GM08714 (cell line): ENCODE results near the gene KLF13.

ENCODE experiments used
- H3K4me3 ChIP-seq: fragments of 200-500 bp; sonication (Bioruptor generic); 2 replicates; pipeline ENCODE4 v1.5.1; 2014; ENCODE audit warnings: mild to moderate bottlenecking, low read length, inconsistent platforms
- ZNF274 ChIP-seq: IDR thresholded peaks from 2 replicates; pipeline ENCODE4 v1.6.1; 2012; ENCODE audit warnings: mild to moderate bottlenecking, low read depth, low read length

KLF13 gene

DNA sequence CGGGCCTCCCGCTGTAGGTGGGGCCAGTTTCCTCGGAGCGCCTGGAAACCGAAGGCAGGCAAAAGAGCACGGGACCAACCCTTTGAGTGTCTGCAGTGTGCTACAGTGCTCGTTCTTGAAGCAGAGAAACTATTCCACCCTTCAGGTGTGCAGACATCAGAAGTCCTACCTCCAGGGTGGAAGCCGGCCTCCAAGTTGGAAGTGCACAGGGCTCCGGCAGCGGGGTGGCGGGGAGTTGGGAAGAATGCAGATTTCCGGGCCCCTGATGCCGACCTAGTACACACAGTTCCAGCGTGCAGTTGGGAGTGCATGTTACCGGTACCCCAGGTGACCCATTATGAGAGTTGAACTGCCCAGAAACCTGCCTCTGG is 3.0 kb downstream of the KLF13 start:
- TF ChIP-seq ZNF274 = no peak
- H3K4me3 ChIP-seq = peak overlapping the region; percentile 85; the same call in 1 of the 2 replicates

DNA sequence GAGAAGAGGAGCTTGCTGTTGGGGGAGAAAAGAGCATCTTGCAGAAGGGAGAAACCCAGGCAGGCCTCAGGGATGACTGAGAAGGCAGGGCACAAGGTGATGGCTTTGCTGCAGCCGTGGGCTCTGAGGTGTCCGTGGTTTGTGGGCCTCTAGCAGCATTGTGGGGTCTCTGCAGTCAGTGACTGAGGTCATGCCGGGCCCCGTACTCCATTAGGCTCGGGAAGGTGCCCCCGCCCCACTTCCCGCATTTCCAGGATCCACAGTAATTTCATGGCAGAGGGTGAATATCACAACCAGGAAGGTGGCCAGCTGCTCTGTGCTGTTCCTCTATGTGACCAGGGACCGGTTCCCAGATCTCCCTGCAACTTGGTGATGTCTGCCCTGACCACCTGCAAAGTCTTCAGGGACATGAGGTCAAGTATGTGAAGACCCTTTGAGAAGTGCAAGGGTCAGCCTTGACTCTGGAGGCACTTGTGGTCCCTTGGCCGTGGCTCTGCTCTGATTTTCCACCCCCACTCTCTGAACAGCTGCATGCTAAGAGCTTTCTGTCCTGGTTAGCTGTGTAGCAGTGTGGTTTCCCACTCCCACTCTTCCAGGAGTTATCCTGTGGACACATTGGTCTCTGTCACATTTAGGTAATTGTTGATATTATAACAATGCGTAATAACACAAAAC is 3.6 kb downstream of the KLF13 start:
- H3K4me3 ChIP-seq = peak overlapping the region; percentile 85; the same call in 1 of the 2 replicates

DNA sequence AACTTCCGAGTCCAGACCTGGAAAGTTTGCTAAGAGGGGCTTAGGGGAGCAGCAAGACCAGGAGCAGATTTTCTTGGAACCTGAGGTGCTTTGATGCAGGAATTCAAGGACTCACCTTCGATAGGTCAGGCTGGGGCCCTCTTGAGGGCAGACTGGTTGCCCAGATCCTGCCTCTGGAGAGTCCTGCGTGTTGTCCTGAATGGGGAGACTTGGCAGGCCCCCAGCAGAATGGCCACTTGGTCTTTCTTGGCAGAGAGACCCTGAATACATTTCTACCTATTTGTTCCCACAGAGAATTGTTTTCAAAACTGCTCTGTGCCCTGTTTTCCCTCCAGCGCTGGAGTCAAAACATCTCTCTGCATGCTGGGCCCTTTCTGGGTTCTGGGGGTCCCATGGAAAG is 4.2 kb downstream of the KLF13 start:
- H3K4me3 ChIP-seq = no peak overlapping the region; the same call in 1 of the 2 replicates
- TF ChIP-seq ZNF274 = no peak

More for the DNA sequence above, 3.6 kb downstream of the KLF13 start:
- TF ChIP-seq ZNF274 = no peak

DNA sequence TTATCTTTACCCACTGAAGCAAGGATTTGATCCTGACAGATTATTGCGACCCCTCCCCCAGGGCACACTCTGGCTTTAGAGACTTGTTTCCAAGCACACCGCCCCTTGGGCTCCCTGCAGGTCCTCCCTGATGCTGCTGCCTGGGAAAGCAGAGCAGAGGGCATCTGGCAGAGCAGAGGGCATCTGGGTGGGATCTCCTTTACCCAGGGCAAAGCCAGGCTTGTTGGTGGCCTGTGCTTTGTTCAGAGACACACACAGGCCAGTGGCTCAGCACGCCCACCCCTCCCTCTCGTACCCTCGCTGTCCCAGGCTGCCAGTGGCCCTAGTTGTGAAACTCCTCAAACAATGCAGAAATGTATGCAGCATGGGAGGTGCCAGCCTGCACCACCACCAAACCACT is 4.8 kb downstream of the KLF13 start:
- no peak for TF ChIP-seq ZNF274
- H3K4me3 ChIP-seq = no peak overlapping the region

DNA sequence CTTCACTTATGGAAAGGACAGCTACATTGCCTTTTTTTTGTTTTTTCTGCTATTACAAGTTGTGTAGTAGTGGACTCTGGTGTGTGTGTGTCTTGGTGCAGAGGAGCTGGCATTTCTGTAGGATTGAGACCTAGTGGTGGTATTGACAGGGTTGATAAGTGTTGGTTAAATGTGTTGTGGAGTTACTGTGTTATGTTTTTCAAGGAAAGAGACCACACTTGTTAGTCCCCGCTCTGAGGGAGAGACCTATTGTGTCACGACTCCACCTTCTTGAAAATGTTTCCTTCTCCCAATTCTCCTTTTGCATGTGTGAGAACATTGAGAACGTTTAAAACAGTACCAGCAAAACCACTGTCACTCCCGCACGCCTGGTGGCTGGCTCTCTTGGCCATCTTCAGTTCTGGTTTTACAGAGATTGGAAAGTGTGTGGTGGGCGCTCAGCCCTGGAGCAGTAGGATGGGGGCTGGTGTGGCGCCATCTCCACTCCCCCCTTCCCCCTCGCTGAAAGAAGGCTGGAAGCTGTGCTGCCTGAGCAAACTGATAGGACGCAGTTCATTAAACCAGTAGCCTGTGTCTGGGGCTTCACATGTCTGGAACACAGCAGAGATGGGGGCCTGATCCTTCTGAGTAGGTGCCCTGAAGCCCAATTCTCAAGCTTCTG is 5.5 kb downstream of the KLF13 start:
- no peak for TF ChIP-seq ZNF274
- no peak overlapping the region; the same call in 1 of the 2 replicates for H3K4me3 ChIP-seq

DNA sequence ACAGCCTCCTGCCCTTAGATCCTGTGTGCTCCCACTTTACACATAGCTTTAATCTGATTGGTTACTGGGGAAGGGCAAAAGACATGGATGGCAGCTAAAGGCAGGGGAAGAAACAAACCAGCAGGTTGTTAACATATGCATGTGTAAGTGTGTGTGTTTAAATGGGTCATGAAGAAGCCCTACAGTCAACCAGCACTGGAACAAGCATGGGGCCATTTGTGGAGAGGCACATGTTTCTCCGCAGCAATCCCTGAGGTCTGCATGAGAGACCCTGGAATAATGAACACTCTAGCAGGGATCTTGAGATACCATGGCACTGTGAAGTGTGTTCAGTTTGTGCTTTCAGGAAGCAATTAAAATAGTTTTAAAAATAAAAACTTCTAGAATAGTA is 6.0 kb downstream of the KLF13 start:
- no peak for TF ChIP-seq ZNF274
- no peak overlapping the region for H3K4me3 ChIP-seq

DNA sequence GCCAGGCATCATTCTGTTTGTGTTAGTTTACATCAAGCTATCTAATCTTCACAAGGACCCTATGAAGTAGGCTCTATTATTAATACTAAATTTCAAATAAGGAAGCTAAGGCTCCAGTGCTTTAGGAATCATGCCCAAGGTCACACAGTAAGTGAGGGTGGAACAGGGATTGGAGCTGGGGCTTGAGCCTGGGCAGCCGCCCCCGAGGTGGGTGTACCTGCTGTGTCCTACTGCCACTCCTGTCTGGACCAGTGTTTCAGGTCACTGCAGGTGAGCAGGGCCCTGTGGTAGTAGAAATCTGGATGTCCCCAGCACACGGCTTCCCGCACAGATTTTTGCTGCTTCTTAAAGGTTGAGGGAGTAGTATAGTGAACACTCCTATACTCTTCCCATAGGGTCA is 6.5 kb downstream of the KLF13 start:
- no peak for TF ChIP-seq ZNF274
- H3K4me3 ChIP-seq = no peak overlapping the region

DNA sequence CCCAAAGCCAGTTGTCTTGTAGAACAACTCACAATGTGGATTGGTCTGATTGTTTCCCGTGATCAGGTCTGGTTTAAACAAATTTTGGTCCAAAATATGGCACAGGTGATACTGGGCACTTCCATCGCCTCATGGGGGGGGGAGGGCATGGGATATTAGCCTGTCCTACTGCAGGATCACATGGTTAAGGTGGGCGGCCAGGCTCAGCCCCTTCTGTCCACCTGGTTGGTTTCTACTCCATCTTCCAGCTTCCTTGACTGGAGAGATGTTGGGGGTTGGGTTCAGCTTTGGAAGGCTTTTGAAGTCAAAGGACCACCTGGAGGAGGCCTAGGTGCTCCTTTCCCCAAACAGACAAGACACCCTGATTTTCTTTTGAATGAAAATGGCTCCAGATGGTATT is 7.2 kb downstream of the KLF13 start:
- H3K4me3 ChIP-seq = no peak overlapping the region
- no peak for TF ChIP-seq ZNF274

DNA sequence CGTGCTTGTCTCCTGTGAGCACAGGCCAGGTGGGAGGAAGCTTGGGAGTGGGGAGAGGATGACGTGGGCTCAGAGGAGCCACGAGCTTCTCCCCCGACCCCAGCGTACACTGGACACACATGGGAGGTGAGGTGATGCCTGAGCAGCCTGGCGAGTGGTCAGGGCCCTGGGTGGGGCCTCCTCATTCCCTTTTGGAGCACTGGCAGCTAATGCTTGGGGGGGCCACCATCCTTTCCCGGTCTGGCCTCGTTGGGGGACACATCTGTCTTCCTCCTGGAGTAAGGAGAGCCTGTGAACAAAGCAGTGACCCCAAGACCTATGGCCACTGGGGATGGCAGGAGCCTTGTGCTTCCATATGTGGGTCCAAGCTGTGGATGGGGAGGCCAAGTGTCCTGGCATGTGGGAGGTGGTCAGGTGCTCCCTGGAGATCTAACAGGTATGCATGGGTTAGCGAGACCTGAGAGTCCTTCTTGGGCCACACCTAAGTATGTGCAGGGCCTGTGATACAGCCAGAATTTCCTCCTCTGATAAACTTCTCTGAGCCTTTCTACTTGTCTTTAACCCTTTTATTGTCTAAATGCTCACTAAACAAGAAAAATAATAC is 9.5 kb downstream of the KLF13 start:
- no peak for TF ChIP-seq ZNF274
- H3K4me3 ChIP-seq = no peak overlapping the region

DNA sequence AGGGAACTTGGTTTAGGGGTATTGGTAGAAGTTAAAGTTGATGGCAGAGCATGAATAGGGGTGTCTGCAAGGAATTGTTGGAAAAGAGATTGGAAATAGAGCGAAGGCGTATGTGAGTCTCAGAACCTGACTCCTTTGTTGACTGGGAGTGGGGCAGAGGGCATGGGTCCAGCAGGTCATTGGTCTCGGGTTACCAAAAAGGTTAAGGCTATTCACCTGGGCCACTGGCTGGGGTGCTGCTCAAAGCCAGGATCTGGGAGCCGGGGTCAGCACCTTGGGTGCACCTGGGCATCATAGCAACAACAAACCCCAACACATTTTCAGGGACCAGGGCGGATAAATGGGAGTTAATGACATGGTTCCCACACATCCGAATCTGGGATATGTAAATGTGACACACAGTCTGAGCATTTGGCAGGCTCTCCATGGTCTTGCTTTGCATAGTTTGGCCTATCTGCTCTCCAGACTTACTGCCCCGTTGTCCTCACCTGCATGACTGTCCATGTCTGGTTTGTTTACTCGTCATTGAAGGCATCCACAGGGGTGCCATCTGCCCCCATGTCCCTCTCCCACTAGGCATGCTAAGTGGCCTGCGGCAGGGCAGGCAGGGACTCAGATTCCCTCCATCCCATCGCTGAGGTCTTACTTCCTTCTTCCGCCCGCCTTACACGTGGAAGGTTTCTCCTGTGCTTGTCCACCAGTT is 10.1 kb downstream of the KLF13 start:
- no peak overlapping the region for H3K4me3 ChIP-seq

DNA sequence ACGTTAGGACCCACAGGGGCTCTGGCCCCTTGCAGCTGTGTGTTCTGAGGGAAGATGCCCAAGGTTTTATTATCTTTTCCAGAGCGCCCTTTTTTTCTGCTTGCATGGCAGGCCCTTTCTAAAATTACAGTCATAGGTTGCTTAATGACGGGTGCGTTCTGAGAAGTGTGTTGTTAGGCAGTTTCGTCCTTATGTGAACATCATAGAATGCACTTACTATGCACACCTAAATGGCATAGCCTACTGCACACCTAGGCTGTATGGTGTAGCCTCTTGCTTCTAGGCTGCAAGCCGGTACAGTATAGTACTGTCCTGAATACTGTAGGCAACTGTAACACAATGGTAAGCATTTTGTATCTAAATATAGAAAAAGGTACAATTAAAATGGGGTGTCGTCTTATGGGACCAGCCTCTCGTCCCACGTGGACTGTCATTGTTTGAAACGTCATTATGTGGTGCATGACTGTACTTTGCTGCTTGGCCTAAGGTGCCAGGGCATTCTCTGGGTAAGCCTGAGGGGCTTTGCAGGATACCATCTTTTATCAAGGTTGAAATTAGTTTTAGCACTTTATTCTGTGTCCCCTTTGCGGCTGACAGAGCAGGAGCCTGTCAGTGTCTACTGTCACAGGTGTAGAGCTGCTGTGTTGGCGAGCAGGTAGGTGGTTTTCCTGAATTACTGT is 10.9 kb downstream of the KLF13 start:
- TF ChIP-seq ZNF274 = no peak
- no peak overlapping the region for H3K4me3 ChIP-seq

More for the DNA sequence above, 10.1 kb downstream of the KLF13 start:
- TF ChIP-seq ZNF274 = no peak

DNA sequence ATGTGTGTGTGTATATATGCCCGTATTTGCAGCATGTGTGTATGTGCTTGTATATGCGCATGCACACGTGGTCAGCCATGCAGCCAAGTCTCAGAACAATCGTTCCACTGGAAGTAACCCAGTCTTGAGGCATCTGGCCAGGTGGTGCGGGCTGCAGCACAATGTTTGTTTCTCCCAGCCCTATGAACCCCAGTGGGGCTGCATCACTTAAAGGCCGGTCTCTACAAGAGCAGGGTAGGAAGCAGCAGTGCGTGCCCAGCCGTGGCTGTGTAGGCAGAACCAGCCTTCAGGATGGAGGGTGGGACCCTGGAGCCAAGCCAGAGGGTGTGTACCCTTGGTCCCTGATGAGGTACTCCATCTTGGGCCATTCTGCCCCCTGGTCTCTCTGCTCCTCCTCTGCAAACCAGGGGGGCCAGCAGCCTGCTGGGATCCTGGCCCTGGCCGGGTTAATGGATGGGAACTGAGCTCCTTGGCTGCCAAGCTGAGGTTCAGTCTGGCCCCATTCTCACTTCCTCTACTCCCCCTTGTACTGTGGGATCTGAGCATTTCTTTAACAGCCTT is 11.8 kb downstream of the KLF13 start:
- no peak overlapping the region for H3K4me3 ChIP-seq
- TF ChIP-seq ZNF274 = no peak

DNA sequence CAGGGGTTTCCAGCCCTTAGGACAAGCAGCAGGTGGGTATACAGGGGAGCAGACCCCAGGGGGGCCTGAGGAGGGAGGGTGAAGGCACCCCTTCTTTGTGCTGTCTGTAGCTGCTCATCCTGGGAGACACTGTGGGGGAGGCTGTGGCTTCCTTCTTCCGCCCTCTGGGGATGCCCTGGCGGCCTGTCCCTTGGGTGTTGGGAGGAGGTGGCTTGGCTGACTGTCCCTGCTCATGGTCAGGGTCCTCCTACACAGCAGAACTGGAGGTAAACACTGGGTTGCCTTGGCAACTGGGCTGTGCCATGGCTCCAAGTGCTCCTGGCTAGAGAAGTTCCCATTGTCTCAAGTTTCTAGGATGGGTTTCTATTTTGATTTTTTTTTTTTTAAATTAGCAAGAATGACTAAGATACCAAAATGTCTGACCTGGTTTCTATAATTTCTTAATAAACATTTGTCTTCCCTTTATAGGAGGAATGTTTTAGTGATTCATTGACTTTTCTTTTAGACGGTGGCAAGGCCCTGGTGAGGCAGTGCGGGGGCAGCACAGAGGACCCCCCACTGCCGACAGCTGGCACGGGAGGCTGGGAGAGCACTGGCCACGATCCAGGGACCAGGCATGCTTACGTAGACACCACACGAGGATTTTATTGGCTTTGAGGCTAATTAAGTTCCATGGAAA is 12.4 kb downstream of the KLF13 start:
- H3K4me3 ChIP-seq = no peak overlapping the region
- no peak for TF ChIP-seq ZNF274
